Osteocyte (in vitro differentiated cells): ENCODE data around the gene KCNC4. TPM values are rescaled to one million over a fixed set of nuclear protein-coding genes. Genes with fewer than 3 reads are reported as not detected.

Experiments
- DNase-seq: peaks from one replicate; pipeline ENCODE4 v3.0.0; 2021; ENCODE audit warnings: mixed read lengths; ENCODE audit not compliant: unreplicated experiment; ENCODE audit errors: extremely low spot score
- H3K27ac Mint-ChIP-seq: one replicate; pipeline ENCODE4 v1.8.0; 2021; ENCODE audit warnings: mild to moderate bottlenecking, mixed read lengths; ENCODE audit not compliant: unreplicated experiment
- H3K27me3 Mint-ChIP-seq: one replicate; pipeline ENCODE4 v1.8.0; 2021; ENCODE audit warnings: mixed read lengths; ENCODE audit not compliant: unreplicated experiment
- H3K36me3 Mint-ChIP-seq: one replicate; pipeline ENCODE4 v1.8.0; 2021; ENCODE audit warnings: mixed read lengths; ENCODE audit not compliant: unreplicated experiment
- H3K4me1 Mint-ChIP-seq: one replicate; pipeline ENCODE4 v1.8.0; 2021; ENCODE audit warnings: mixed read lengths; ENCODE audit not compliant: unreplicated experiment
- H3K4me3 Mint-ChIP-seq: one replicate; pipeline ENCODE4 v1.8.0; 2021; ENCODE audit warnings: mild to moderate bottlenecking, moderate library complexity, mixed read lengths; ENCODE audit not compliant: unreplicated experiment
- H3K9me3 Mint-ChIP-seq: one replicate; pipeline ENCODE4 v1.8.0; 2021; ENCODE audit warnings: mixed read lengths; ENCODE audit not compliant: unreplicated experiment
- total RNA-seq: library from RNA; stranded (reverse); gene quantifications from 2 replicates; pipeline ENCODE4 v1.2.1, GENCODE V29; 2021
- TF ChIP-seq, protein P1 (sequence below): fragments of 200-600 bp; sonication (generic); IDR thresholded peaks from 2 replicates; pipeline ENCODE4 v1.5.0; 2021; ENCODE audit warnings: antibody characterized with exemption, mild to moderate bottlenecking, moderate library complexity

Gene KCNC4
- total RNA-seq, 1 donor from 2014 or later = 2.0 TPM

DNA sequence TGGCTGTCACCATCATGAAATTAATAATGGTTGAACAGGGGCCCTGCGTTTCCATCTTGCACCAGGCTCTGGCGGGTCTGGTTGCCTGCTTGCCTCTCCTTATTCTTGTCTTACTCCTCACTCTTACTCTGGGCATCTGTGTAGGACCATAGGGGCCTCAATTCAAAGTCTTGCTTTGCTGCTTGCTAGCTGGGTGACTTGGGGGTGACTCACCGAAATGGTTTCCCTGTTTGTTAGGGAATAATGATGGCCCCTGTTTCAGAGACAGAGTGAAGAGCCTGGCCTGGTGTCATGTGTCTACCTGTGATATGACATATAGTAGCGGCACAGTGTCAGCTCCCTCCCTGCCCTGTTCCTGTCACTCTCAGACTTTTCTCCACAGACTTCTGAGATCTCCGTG, 24.6 kb downstream of the KCNC4 start:
- H3K9me3 Mint-ChIP-seq = no peaks in the 10 kb centered on the region
- H3K4me3 Mint-ChIP-seq = no peak overlapping the region
- no peaks in the 10 kb centered on the region for H3K27me3 Mint-ChIP-seq
- no peaks in the 10 kb centered on the region for H3K36me3 Mint-ChIP-seq
- TF ChIP-seq, protein P1, sequence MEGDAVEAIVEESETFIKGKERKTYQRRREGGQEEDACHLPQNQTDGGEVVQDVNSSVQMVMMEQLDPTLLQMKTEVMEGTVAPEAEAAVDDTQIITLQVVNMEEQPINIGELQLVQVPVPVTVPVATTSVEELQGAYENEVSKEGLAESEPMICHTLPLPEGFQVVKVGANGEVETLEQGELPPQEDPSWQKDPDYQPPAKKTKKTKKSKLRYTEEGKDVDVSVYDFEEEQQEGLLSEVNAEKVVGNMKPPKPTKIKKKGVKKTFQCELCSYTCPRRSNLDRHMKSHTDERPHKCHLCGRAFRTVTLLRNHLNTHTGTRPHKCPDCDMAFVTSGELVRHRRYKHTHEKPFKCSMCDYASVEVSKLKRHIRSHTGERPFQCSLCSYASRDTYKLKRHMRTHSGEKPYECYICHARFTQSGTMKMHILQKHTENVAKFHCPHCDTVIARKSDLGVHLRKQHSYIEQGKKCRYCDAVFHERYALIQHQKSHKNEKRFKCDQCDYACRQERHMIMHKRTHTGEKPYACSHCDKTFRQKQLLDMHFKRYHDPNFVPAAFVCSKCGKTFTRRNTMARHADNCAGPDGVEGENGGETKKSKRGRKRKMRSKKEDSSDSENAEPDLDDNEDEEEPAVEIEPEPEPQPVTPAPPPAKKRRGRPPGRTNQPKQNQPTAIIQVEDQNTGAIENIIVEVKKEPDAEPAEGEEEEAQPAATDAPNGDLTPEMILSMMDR = no peak
- DNase-seq = no peak
- no peak overlapping the region for H3K27ac Mint-ChIP-seq
- H3K4me1 Mint-ChIP-seq = peaks cover 5% of the 10 kb centered on the region

DNA sequence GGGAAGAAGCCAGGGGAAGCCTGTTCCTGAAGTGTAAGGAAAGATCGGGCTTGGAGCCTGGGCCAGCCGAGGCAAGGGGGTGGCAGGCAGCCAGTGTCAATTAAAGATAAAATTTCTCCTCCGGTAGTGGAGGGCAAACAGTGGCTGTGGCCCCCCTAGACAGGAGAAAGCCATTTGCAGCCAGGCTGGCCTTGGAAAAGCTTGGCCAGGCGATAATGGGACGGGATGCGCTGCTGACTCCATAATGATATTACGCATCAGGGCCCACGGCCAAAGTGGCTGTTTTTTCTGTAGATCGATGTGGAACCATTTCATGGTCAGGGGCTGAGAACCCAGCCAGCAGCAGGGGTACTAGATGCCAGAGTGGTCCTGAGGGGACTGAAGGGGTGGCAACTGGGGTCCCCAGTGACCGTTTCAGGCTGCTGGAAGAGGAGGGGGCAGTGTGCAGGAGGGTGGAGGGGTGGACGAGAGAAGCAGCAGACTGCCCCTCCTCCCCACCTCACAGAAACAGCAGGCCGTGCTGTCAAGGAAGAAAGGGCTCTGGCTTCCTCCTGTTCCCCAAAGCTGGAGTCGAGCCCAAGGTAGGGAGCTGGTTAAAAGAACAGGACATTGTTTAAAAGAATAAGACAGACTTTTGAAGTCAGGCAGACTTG, 25.2 kb downstream of the KCNC4 start:
- TF ChIP-seq, protein P1 = no peak
- Mint-ChIP-seq H3K9me3 (no peaks in the 10 kb centered on the region), H3K4me3 (no peak overlapping the region), H3K27ac (no peak overlapping the region), H3K4me1 (peaks cover 7% of the 10 kb centered on the region), H3K36me3 (no peaks in the 10 kb centered on the region), H3K27me3 (no peaks in the 10 kb centered on the region)
- no peak for DNase-seq

DNA sequence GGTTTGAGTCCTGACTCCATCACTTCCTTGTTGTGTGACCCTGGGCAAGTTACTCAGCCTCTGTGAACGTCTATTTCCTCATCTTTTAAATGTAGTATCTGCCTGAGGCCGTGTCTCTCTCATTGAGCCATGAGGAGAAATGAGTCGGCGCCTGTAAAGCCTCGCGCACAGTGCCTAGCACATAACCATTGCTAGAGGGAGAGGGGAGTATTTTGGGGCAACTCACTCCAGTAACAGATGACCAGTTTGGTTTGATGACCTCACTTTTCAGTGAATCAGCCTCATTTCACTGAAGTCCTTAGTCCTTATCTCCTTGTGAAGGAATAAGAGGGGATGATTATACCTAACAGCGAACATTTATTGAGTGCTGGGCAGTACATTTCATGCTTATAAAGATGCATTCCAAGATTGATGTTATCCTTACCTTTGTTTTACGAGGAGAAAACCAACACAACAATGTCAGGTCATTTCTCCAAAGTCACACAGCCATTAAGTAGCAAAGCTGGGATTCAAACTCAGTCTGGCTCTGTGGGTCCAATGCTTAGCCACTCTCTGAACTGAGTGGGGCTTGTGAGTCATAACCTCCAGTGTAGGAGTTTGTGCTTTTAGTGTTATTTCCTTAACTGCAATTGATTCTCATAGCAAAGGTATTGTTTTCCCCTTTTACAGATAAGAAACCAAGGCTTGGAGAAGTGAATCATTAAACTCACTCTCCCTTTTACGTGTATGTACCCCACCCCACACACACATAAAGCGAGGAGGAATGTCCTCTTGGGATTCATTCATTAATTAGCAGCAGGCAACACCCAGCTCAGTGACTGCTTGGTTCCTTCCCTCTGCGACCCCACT, 25.9 kb downstream of the KCNC4 start:
- H3K27ac Mint-ChIP-seq = no peak overlapping the region
- H3K4me3 Mint-ChIP-seq = no peak overlapping the region
- H3K9me3 Mint-ChIP-seq = no peaks in the 10 kb centered on the region
- no peak for DNase-seq
- peaks cover under 1% of the 10 kb centered on the region for H3K27me3 Mint-ChIP-seq
- no peaks in the 10 kb centered on the region for H3K36me3 Mint-ChIP-seq
- TF ChIP-seq, protein P1 = no peak
- peaks cover 7% of the 10 kb centered on the region for H3K4me1 Mint-ChIP-seq

DNA sequence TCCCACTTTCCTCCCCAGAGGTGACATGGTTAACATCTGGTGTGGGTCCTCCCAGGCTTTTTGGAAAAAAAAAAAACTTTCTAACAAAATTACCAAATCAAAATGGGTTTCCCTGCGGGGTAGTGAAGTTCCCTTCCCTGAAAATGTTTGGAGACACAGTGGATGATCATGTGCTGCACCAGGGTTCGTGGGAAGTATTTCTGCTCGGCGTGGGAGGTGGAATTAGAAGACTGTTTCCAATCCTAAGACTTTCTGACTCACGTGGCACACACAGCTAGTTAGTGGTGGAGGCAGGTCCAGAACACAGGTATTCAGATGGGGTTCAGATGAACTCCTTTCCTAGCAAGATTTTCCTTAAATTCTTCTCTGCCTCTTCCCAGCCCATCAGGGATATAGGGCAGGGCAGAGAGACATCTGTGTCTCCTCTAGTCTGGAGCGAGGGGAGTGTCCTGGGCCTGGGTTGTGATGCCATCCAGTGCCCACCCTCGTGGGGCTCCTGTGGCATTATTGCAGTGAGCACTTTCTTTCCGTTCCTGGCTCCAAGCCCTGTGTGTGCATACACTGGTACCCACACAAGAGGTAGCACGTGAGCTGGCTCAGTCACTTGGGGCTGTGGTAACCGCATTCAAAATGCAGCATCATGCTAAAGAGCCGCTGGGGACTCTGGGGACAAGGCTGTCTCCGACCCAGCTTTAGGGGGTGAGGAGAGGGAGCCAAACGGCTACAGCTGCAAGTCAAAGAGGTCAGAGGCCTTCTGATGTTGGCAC, 27.5 kb downstream of the KCNC4 start:
- DNase-seq = no peak
- no peak overlapping the region for H3K27ac Mint-ChIP-seq
- no peaks in the 10 kb centered on the region for H3K9me3 Mint-ChIP-seq
- H3K36me3 Mint-ChIP-seq = no peaks in the 10 kb centered on the region
- H3K27me3 Mint-ChIP-seq = peaks cover 12% of the 10 kb centered on the region
- H3K4me1 Mint-ChIP-seq = peaks cover 7% of the 10 kb centered on the region
- TF ChIP-seq, protein P1 = no peak
- H3K4me3 Mint-ChIP-seq = no peak overlapping the region
